CD4-positive, alpha-beta T cell treated with Interferon alpha-2 for 1 hour (primary cell): ENCODE data around the gene EVA1A.

Experiments used
- DNase-seq, 2 donors: peaks; one replicate each; pipeline ENCODE4 v3.0.0-alpha.2; 2020 to 2022

Gene EVA1A

GRCh38 chr2:75539955-75540716 lies 20.6 kb downstream of the EVA1A start:
- no peak for DNase-seq

- no peak for DNase-seq
Observed at GRCh38 chr2:75538521-75539490, 21.9 kb downstream of the EVA1A start.

- no peak for DNase-seq
Observed at GRCh38 chr2:75537658-75538057, 23.1 kb downstream of the EVA1A start.

GRCh38 chr2:75533135-75533534 lies 27.6 kb downstream of the EVA1A start:
- no peak for DNase-seq

GRCh38 chr2:75532488-75532887 lies 28.3 kb downstream of the EVA1A start:
- no peak for DNase-seq

- no peak for DNase-seq
Observed at GRCh38 chr2:75528221-75528977, 32.3 kb downstream of the EVA1A start.

GRCh38 chr2:75527676-75528075 lies 33.1 kb downstream of the EVA1A start:
- DNase-seq = no peak

- no peak for DNase-seq
Observed at GRCh38 chr2:75526842-75527241, 33.9 kb downstream of the EVA1A start.

- no peak for DNase-seq
Observed at GRCh38 chr2:75525434-75526310, 35.1 kb downstream of the EVA1A start.

- no peak for DNase-seq
Observed at GRCh38 chr2:75524276-75524911, 36.3 kb downstream of the EVA1A start.

- no peak for DNase-seq
Observed at GRCh38 chr2:75523313-75524275, 37.1 kb downstream of the EVA1A start.

GRCh38 chr2:75522543-75523312 lies 38.0 kb downstream of the EVA1A start:
- DNase-seq = no peak

GRCh38 chr2:75521225-75521872 lies 39.4 kb downstream of the EVA1A start:
- DNase-seq = no peak

- DNase-seq = no peak
Observed at GRCh38 chr2:75519843-75520242, 40.9 kb downstream of the EVA1A start.

- DNase-seq = no peak
Observed at GRCh38 chr2:75518638-75519465, 41.9 kb downstream of the EVA1A start.

GRCh38 chr2:75517547-75518230 lies 43.0 kb downstream of the EVA1A start:
- no peak for DNase-seq
